Measurements from ENCODE around the gene SLCO2B1.

The SLCO2B1 gene

DNA sequence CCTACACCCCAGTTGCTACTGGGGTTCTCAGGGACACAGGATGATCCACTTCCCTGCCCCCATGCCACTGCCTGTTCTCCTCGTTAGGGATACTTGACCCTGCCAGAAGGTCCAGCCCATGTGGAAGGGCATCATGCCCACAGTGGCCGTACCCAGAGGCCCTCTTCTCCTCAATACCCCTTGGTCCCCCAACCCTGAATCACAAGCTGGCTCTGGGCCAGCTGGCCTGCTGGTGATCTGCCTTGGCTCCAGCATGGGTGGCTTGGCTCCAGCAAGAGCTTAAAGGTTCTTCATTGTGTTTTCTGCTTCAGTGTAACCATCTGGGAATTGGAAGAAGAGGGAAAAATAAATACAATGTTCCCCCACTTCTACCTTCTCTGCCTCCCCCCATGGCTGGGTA lies 78.6 kb downstream of the SLCO2B1 start:
- H3K9me3 ChIP-seq = no peaks in the 10 kb centered on the region
- no peaks in the 10 kb centered on the region for H3K36me3 ChIP-seq
- H3K27ac ChIP-seq = no peak overlapping the region
- TF ChIP-seq, protein P1, sequence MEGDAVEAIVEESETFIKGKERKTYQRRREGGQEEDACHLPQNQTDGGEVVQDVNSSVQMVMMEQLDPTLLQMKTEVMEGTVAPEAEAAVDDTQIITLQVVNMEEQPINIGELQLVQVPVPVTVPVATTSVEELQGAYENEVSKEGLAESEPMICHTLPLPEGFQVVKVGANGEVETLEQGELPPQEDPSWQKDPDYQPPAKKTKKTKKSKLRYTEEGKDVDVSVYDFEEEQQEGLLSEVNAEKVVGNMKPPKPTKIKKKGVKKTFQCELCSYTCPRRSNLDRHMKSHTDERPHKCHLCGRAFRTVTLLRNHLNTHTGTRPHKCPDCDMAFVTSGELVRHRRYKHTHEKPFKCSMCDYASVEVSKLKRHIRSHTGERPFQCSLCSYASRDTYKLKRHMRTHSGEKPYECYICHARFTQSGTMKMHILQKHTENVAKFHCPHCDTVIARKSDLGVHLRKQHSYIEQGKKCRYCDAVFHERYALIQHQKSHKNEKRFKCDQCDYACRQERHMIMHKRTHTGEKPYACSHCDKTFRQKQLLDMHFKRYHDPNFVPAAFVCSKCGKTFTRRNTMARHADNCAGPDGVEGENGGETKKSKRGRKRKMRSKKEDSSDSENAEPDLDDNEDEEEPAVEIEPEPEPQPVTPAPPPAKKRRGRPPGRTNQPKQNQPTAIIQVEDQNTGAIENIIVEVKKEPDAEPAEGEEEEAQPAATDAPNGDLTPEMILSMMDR (IDR thresholded peaks at IDR 0.05) = no peak
- no peak overlapping the region for H3K4me3 ChIP-seq
- H3K27me3 ChIP-seq = peaks cover 0 to 21% of the 10 kb centered on the region in 2 donors
- no peak for DNase-seq
- intact Hi-C loops (cut with DNase I; ENCODE audit: low total_unique reads) = no loop called here
- no peaks in the 10 kb centered on the region for H3K4me1 ChIP-seq

- Histone ChIP-seq H3K27me3 (peaks cover 0 to 24% of the 10 kb centered on the region in 2 donors), H3K27ac (no peak overlapping the region), H3K4me1 (no peaks in the 10 kb centered on the region), H3K9me3 (no peaks in the 10 kb centered on the region), H3K4me3 (no peak overlapping the region), H3K36me3 (no peaks in the 10 kb centered on the region)
- no peak for DNase-seq
- intact Hi-C loops (cut with DNase I; ENCODE audit: low total_unique reads) = loop anchor here (10.0 kb wide), 1 partner anchor 296 kb away; no protein-coding TSS in a partner anchor
- TF ChIP-seq, protein P1 (IDR thresholded peaks at IDR 0.05) = no peak
Observed at GRCh38 chr11:75230621-75231020, 79.7 kb downstream of the SLCO2B1 start.

DNA sequence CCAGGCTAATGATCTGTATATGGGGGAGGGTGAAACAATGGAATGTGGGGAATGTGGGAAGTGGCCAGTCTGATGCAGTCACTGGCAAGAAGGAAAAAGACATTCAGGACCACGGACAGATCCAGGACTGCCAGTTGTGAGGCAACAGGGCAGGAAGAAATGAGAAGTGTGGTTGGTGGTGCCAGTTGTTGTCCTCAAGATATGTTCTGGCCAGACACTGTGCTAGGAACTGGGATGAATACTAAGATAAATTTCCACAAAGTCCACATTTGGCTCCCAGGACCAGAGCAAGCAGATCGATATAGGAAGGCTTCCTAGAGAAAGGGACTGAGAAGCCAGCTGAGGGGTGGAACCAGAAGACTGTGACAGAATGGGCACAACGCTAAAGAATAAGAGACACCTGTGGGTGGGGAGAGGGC lies 82.9 kb downstream of the SLCO2B1 start:
- Histone ChIP-seq H3K4me3 (no peak overlapping the region), H3K36me3 (no peaks in the 10 kb centered on the region), H3K27ac (no peak overlapping the region), H3K27me3 (peaks cover 0 to 43% of the 10 kb centered on the region in 2 donors), H3K9me3 (no peaks in the 10 kb centered on the region), H3K4me1 (no peaks in the 10 kb centered on the region)
- DNase-seq = no peak
- intact Hi-C loops (cut with DNase I; ENCODE audit: low total_unique reads) = loop anchor here (10.0 kb wide), 1 partner anchor 299 kb away; no protein-coding TSS in a partner anchor
- TF ChIP-seq, protein P1 (IDR thresholded peaks at IDR 0.05) = no peak

- Histone ChIP-seq H3K4me1 (peaks cover 0 to 12% (median 9%) of the 10 kb centered on the region in 4 donors), H3K27ac (no peak overlapping the region), H3K36me3 (no peaks in the 10 kb centered on the region), H3K9me3 (no peaks in the 10 kb centered on the region), H3K27me3 (peaks cover 0 to 59% of the 10 kb centered on the region in 2 donors), H3K4me3 (no peak overlapping the region)
- TF ChIP-seq, protein P1 (IDR thresholded peaks at IDR 0.05) = no peak
- DNase-seq = no peak
- intact Hi-C loops (cut with DNase I; ENCODE audit: low total_unique reads) = loop anchor here (10.0 kb wide), 1 partner anchor 301 kb away; no protein-coding TSS in a partner anchor
Observed at GRCh38 chr11:75236062-75236461, 85.2 kb downstream of the SLCO2B1 start.

GRCh38 chr11:75237050-75237449 lies 86.1 kb downstream of the SLCO2B1 start:
- Histone ChIP-seq H3K27me3 (peaks cover 0 to 57% of the 10 kb centered on the region in 2 donors), H3K27ac (no peak overlapping the region), H3K9me3 (no peaks in the 10 kb centered on the region), H3K4me3 (no peak overlapping the region), H3K36me3 (no peaks in the 10 kb centered on the region), H3K4me1 (peaks cover 0 to 19% (median 13%) of the 10 kb centered on the region in 4 donors)
- intact Hi-C loops (cut with DNase I; ENCODE audit: low total_unique reads) = loop anchor here (10.0 kb wide), 1 partner anchor 302 kb away; no protein-coding TSS in a partner anchor
- TF ChIP-seq, protein P1 (IDR thresholded peaks at IDR 0.05) = no peak
- no peak for DNase-seq

Measured in tibial artery (tissue), 4 donors.